ENCODE results near the gene RETN.

Gene RETN

DNA sequence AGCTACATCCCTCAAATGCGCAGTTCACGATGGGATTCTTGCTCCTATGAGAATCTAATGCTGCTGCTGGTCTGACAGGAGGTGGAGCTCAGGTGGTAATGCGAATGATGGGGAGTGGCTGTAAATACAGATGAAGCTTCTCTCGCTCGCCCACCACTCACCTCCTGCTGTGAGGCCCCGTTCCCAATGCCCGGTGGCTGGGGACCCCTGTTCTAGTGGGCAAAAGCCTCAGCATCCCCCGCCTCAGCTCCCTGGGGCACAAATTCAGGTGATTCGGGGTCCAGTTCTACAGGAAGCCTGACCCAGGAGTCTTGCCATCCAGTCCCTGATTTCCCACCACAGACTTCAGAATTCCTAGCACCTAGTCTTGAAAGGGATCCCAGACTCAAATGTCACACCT lies 3.7 kb downstream of the RETN start:
- no peak overlapping the region for H3K27ac ChIP-seq (ENCODE audit: low read depth, low read length)
- peaks cover 4 to 30% (median 23%) of the 10 kb centered on the region in 5 donors for H3K27me3 ChIP-seq (ENCODE audit: control insufficient read depth in 5 of 5, insufficient read depth in 4 of 5, low read length in 5 of 5)
- H3K4me3 ChIP-seq (ENCODE audit: low read depth in 1 of 5, low read length in 5 of 5), result no peak overlapping the region
- no peak overlapping the region for H3K9ac ChIP-seq (ENCODE audit: low read length in 5 of 5)
- H3K9me3 ChIP-seq (ENCODE audit: control insufficient read depth in 5 of 5, low read length in 5 of 5), result peaks cover 0 to 7% (median 5%) of the 10 kb centered on the region in 5 donors
- H3K4me1 ChIP-seq (ENCODE audit: control insufficient read depth in 5 of 5, insufficient read depth in 5 of 5, low read length in 5 of 5), result peaks cover 0 to 9% (median 0%) of the 10 kb centered on the region in 5 donors
- no peaks in the 10 kb centered on the region for H3K36me3 ChIP-seq (ENCODE audit: control insufficient read depth in 5 of 5, insufficient read depth in 5 of 5, low read length in 5 of 5)

DNA sequence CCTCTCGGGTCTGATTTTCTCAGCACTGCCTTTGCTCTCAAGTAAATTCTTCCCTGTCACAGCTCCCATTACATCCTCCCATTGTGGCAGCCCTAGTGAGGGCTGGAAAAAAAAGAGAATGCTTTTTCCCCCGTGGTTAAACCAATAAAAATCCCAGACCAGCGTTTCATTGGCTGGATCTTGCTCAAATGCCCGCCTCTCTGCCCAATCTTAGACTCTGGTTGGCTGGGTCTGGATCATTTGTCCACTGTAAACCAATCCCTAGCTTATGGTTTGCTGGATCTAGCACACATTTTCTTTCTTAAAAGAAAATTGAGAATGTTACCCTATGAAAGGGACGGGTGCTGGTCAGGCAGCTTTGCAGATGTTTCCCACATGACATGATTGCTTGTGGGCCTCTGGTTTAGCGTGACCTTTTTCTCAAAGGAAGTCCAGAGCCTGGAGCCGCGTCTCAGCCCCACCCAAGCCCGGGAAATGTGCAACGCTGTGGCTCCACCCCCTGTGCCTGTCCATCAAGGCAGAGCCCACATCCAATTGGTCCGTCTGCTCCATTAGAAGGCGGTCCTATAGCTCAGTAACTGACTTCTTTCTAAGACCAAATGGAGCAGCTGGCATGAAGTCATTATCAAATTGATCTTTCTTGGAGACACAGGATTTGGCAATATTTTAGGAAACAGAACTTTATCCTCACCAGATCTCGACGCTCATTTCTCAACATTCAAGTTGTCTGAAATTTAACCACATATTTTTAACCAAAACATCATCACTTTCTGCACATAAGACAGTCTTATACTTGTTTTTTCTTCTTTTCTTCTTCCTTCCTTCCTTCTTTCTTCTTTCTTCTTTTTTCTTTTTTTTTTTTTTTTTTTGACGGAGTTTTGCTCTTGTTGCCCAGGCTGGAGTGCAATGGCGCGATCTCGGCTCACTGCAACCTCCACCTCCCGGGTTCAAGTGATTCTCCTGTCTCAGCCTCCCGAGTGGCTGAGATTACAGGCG lies 5.5 kb downstream of the RETN start:
- Histone ChIP-seq H3K4me3 (ENCODE audit: low read depth in 1 of 5, low read length in 5 of 5) (no peak overlapping the region), H3K9me3 (ENCODE audit: control insufficient read depth in 5 of 5, low read length in 5 of 5) (peaks cover 0 to 8% (median 5%) of the 10 kb centered on the region in 5 donors), H3K27ac (ENCODE audit: low read depth, low read length) (no peak overlapping the region), H3K9ac (ENCODE audit: low read length in 5 of 5) (no peak overlapping the region), H3K4me1 (ENCODE audit: control insufficient read depth in 5 of 5, insufficient read depth in 5 of 5, low read length in 5 of 5) (peaks cover 0 to 13% (median 0%) of the 10 kb centered on the region in 5 donors), H3K27me3 (ENCODE audit: control insufficient read depth in 5 of 5, insufficient read depth in 4 of 5, low read length in 5 of 5) (peaks cover 10 to 43% (median 35%) of the 10 kb centered on the region in 5 donors), H3K36me3 (ENCODE audit: control insufficient read depth in 5 of 5, insufficient read depth in 5 of 5, low read length in 5 of 5) (no peaks in the 10 kb centered on the region)

DNA sequence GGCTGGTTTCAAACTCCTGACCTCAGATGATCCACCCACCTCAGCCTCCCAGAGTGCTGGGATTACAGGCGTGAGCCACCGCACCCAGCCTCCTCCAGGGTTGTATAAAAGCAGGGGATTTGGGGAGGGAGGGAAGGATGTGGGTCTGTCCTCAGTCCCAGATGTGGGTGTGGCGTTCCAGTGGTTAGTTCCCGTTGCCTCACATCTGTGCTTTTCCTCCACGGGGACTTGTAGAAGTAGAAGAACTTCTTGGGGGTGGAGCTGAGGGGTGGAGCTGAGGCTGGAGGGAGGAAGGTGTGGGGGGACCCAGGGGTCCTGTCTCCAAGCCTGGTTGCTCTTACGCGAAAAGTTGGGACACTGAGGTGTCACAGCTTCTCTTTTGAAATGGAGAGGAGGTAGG lies 7.5 kb downstream of the RETN start:
- Histone ChIP-seq H3K4me3 (ENCODE audit: low read depth in 1 of 5, low read length in 5 of 5) (no peak overlapping the region), H3K9me3 (ENCODE audit: control insufficient read depth in 5 of 5, low read length in 5 of 5) (peaks cover 0 to 9% (median 5%) of the 10 kb centered on the region in 5 donors), H3K36me3 (ENCODE audit: control insufficient read depth in 5 of 5, insufficient read depth in 5 of 5, low read length in 5 of 5) (no peaks in the 10 kb centered on the region), H3K27me3 (ENCODE audit: control insufficient read depth in 5 of 5, insufficient read depth in 4 of 5, low read length in 5 of 5) (peaks cover 13 to 34% (median 29%) of the 10 kb centered on the region in 5 donors), H3K27ac (ENCODE audit: low read depth, low read length) (no peak overlapping the region), H3K9ac (ENCODE audit: low read length in 5 of 5) (no peak overlapping the region), H3K4me1 (ENCODE audit: control insufficient read depth in 5 of 5, insufficient read depth in 5 of 5, low read length in 5 of 5) (peaks cover 0 to 21% (median 9%) of the 10 kb centered on the region in 5 donors)

DNA sequence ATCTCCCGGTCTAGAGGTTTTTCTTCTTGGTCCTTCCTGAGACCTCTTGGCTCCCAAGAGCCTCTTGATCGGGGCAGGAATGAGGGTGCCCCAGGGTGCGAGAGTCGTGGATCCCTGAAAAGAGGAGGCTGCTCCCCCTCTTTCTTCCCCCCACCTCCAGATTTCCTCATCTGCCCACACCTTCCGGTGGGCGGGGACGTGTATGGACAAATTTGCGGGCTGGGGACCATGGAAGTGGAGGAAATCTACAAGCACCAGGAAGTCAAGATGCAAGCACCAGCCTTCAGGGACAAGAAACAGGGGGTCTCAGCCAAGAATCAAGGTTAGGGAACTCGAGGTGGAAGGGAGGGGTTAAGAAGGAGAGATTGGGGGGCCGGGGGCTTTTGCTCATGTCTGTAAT lies 8.0 kb downstream of the RETN start, which contains the start of gene MCEMP1:
Gene MCEMP1 (plus strand): TSS at position 237 of the 400 bp plus-strand sequence. CDS start 31 bp downstream, at position 268.
- Histone ChIP-seq H3K9me3 (ENCODE audit: control insufficient read depth in 5 of 5, low read length in 5 of 5) (peaks cover 0 to 9% (median 5%) of the 10 kb centered on the region in 5 donors), H3K4me3 (ENCODE audit: low read depth in 1 of 5, low read length in 5 of 5) (no peak within 1 kb of the TSS), H3K36me3 (ENCODE audit: control insufficient read depth in 5 of 5, insufficient read depth in 5 of 5, low read length in 5 of 5) (no peaks in the 10 kb centered on the region), H3K27ac (ENCODE audit: low read depth, low read length) (no peak within 1 kb of the TSS), H3K27me3 (ENCODE audit: control insufficient read depth in 5 of 5, insufficient read depth in 4 of 5, low read length in 5 of 5) (peaks cover 13 to 32% (median 27%) of the 10 kb centered on the region in 5 donors), H3K9ac (ENCODE audit: low read length in 5 of 5) (no peak within 1 kb of the TSS), H3K4me1 (ENCODE audit: control insufficient read depth in 5 of 5, insufficient read depth in 5 of 5, low read length in 5 of 5) (peaks cover 0 to 26% (median 14%) of the 10 kb centered on the region in 5 donors)

DNA sequence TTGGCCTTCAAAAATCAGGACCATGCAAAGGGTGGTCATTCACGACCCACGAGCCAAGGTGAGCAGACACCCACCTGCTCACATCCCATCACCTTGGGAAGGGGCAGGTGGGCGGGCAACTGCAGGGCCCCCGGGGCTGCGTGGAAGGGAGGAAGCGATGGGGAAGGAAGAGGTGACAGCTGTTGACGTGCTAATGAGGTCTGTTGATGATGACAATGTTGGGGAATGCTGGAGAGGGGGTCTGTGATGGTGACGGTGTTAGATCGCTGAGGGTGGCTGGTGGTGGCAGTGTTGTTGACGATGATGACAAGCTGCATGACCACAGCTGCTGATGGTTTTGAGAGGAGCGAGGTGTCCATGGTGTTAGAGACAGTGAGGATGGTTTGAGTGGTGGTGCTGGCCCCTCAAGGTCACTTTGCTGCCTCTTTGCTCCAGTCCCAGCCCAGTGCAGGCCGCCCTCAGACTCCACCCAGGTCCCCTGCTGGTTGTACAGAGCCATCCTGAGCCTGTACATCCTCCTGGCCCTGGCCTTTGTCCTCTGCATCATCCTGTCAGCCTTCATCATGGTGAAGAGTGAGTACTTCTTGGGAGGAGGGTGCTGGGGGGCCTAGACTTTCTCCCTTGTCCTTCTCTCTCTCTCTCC lies 8.9 kb downstream of the RETN start:
- Histone ChIP-seq H3K4me3 (ENCODE audit: low read depth in 1 of 5, low read length in 5 of 5) (no peak overlapping the region), H3K36me3 (ENCODE audit: control insufficient read depth in 5 of 5, insufficient read depth in 5 of 5, low read length in 5 of 5) (peaks cover 0 to 6% (median 5%) of the 10 kb centered on the region in 5 donors), H3K27me3 (ENCODE audit: control insufficient read depth in 5 of 5, insufficient read depth in 4 of 5, low read length in 5 of 5) (peaks cover 9 to 25% (median 21%) of the 10 kb centered on the region in 5 donors), H3K27ac (ENCODE audit: low read depth, low read length) (no peak overlapping the region), H3K4me1 (ENCODE audit: control insufficient read depth in 5 of 5, insufficient read depth in 5 of 5, low read length in 5 of 5) (peaks cover 0 to 32% (median 17%) of the 10 kb centered on the region in 5 donors), H3K9ac (ENCODE audit: low read length in 5 of 5) (no peak overlapping the region), H3K9me3 (ENCODE audit: control insufficient read depth in 5 of 5, low read length in 5 of 5) (peaks cover 0 to 9% (median 5%) of the 10 kb centered on the region in 5 donors)

DNA sequence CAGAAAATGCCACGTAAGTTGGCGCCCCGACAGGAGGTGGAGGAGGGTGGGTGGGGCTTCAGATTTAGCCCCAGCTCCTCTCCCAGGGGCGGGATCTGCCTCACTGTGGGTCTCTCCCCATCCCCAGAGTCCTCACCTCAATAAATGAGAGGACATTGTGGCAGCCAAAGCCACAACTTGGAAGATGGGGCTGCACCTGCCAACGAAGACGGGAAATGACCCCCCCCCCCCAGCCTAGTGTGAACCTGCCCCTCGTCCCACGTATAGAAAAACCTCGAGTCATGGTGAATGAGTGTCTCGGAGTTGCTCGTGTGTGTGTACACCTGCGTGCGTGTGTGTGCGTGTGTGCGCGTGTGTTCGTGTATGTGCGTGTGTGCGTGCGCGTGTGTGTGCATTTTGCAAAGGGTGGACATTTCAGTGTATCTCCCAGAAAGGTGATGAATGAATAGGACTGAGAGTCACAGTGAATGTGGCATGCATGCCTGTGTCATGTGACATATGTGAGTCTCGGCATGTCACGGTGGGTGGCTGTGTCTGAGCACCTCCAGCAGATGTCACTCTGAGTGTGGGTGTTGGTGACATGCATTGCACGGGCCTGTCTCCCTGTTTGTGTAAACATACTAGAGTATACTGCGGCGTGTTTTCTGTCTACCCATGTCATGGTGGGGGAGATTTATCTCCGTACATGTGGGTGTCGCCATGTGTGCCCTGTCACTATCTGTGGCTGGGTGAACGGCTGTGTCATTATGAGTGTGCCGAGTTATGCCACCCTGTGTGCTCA lies 10.3 kb downstream of the RETN start:
- Histone ChIP-seq H3K27ac (ENCODE audit: low read depth, low read length) (no peak overlapping the region), H3K9me3 (ENCODE audit: control insufficient read depth in 5 of 5, low read length in 5 of 5) (peaks cover 0 to 4% (median 0%) of the 10 kb centered on the region in 5 donors), H3K9ac (ENCODE audit: low read length in 5 of 5) (no peak overlapping the region), H3K4me1 (ENCODE audit: control insufficient read depth in 5 of 5, insufficient read depth in 5 of 5, low read length in 5 of 5) (peaks cover 0 to 32% (median 17%) of the 10 kb centered on the region in 5 donors), H3K4me3 (ENCODE audit: low read depth in 1 of 5, low read length in 5 of 5) (no peak overlapping the region), H3K36me3 (ENCODE audit: control insufficient read depth in 5 of 5, insufficient read depth in 5 of 5, low read length in 5 of 5) (peaks cover 0 to 18% (median 12%) of the 10 kb centered on the region in 5 donors), H3K27me3 (ENCODE audit: control insufficient read depth in 5 of 5, insufficient read depth in 4 of 5, low read length in 5 of 5) (peaks cover 9 to 25% (median 21%) of the 10 kb centered on the region in 5 donors)

DNA sequence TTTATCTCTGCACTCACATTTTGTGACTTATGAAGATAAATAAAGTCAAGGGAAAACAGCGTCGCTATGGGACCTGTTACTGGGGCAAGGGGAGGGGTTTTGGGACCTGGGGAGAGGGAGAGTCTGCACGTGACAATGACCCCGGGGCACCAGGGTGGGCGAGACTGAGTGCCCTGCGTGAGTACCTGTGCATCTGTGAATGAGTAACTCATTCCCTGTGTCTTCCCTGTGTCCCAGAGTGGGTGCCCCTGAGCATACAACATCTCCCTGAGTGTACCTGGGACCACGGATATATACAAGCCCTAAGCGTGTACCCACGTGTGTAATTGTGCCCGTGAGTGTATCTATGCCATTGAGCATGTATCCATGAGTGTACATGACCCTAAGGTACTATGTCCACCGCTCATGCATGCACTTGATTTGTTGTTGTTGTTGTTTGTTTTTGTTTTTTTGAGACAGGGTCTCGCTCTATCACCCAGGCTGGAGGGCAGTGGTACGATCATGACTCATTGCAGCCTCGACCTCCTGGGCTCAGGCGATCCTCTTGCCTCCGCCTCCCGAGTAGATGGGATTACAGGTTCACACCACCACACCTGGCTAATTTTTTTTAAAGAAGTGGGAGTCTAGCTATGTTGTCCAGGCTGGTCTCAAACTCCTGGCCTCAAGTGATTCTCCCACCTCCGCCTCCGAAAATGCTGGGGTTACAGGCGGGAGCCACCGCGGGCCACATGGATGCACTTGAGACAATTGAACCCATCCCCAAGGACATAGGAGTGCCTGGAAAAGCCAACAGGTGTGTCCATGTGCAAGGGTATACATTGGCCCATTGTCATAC lies 11.1 kb downstream of the RETN start:
- peaks cover 0 to 32% (median 16%) of the 10 kb centered on the region in 5 donors for H3K4me1 ChIP-seq (ENCODE audit: control insufficient read depth in 5 of 5, insufficient read depth in 5 of 5, low read length in 5 of 5)
- peak overlapping the region in 3 of 5 donors; percentile 59 to 94 (median 91) for H3K9ac ChIP-seq (ENCODE audit: low read length in 5 of 5)
- no peak overlapping the region for H3K27ac ChIP-seq (ENCODE audit: low read depth, low read length)
- H3K4me3 ChIP-seq (ENCODE audit: low read depth in 1 of 5, low read length in 5 of 5), result peak overlapping the region; percentile 68 to 95 (median 93)
- H3K36me3 ChIP-seq (ENCODE audit: control insufficient read depth in 5 of 5, insufficient read depth in 5 of 5, low read length in 5 of 5), result peaks cover 0 to 22% (median 12%) of the 10 kb centered on the region in 5 donors
- H3K27me3 ChIP-seq (ENCODE audit: control insufficient read depth in 5 of 5, insufficient read depth in 4 of 5, low read length in 5 of 5), result peaks cover 9 to 25% (median 21%) of the 10 kb centered on the region in 5 donors
- peaks cover 0 to 3% (median 0%) of the 10 kb centered on the region in 5 donors for H3K9me3 ChIP-seq (ENCODE audit: control insufficient read depth in 5 of 5, low read length in 5 of 5)

DNA sequence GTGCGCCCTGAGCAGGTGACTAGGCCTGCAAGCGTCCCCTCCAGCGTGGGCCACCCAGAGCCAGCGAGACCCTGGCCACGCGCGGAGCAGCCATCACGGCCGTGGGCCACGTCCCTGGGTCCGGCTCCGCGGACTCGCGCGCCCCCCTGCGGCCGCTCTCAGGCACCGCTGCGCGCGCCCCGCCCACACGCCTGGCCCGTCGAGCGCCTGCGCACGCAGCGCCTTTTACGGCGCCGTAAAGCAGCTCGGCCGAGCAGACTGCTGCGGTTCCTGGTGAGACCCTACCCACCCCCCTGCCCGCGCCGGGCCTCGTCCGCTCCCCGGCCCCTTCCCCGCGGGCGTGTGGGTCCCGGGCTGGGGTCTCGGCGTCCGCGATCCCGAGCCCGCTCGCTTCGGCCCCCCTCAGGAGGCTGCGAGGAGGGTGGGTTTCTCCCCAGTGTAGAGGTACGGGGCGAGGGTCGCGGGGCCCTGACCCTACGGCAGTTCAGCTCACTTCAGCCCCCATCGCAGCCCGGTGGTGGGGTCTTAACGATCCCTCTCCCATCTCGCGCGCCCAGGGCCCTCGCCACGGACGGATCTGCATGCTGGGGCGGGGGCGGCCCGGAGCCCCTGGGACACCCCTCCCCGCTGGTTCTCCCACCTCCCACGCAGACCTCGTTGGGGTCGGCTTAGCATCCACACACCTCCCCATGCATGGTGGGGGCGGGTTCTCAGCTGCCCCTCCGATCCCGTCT lies 11.9 kb downstream of the RETN start, which contains the start of gene TRAPPC5:
Gene TRAPPC5 (plus strand): TSS at position 228 of the 734 bp plus-strand sequence. CDS start 1,421 bp downstream, outside the sequence.
- H3K4me1 ChIP-seq (ENCODE audit: control insufficient read depth in 5 of 5, insufficient read depth in 5 of 5, low read length in 5 of 5), result peaks cover 0 to 32% (median 16%) of the 10 kb centered on the region in 5 donors
- H3K36me3 ChIP-seq (ENCODE audit: control insufficient read depth in 5 of 5, insufficient read depth in 5 of 5, low read length in 5 of 5), result peaks cover 0 to 26% (median 13%) of the 10 kb centered on the region in 5 donors
- H3K9me3 ChIP-seq (ENCODE audit: control insufficient read depth in 5 of 5, low read length in 5 of 5), result peaks cover 0 to 3% (median 0%) of the 10 kb centered on the region in 5 donors
- H3K27ac ChIP-seq (ENCODE audit: low read depth, low read length), result peak within 1 kb of the TSS; percentile 67
- peaks cover 9 to 25% (median 21%) of the 10 kb centered on the region in 5 donors for H3K27me3 ChIP-seq (ENCODE audit: control insufficient read depth in 5 of 5, insufficient read depth in 4 of 5, low read length in 5 of 5)
- H3K4me3 ChIP-seq (ENCODE audit: low read depth in 1 of 5, low read length in 5 of 5), result peak within 1 kb of the TSS; percentile 76 to 95 (median 93)
- peak within 1 kb of the TSS in 4 of 5 donors; percentile 91 to 99 (median 96) for H3K9ac ChIP-seq (ENCODE audit: low read length in 5 of 5)

Measured in subcutaneous abdominal adipose tissue (tissue), 5 donors.